ENCODE results near the gene ELOB.

The ELOB gene

DNA sequence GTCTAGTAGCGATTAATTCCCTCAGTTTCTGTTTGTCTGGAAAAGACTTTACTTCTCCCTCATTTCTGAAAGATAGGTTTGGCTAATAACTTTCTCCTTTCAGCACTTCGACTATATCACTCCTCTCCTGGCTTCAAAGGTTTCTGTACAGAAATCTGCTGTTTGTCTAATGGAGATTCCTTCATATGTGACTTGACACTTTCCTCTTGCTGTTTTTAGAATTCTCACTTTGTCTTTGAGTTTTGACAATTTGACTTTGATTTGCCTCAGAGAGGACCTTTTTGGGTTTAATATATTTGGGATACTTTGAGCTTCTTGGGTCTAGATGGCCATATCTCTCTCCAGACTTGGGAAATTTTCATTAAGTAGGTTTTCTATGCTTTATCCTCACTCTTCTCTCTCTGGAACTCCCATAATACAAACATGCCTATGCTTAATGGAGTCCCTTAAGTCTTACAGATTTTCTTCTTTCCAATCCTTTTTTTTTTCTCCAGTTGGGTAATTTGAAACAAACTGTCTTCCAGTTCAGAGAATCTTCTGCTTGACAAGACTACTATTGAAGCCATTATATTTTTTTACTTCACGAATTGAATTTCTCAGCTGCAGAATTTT, 32.2 kb upstream of the ELOB start:
- no peak for DNase-seq

DNA sequence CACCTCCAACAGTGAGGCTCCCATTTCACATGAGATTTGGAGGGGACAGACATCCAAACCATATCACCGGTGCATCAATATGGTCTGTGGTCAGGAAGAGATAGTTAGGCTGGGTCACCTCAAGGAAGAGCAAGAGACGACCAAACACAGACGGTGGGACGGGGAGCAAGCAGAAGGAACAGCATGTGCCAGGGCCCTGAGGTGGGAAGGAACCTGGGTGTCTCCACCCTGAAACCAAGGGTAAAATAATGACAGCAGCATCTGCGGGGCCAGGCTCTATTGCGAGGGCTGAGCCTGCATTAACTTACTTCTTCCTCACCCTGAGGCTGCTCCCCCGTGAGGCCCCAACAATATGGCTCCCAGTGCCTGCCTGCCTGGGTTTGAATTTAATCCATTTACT, 31.1 kb upstream of the ELOB start:
- no peak for DNase-seq

DNA sequence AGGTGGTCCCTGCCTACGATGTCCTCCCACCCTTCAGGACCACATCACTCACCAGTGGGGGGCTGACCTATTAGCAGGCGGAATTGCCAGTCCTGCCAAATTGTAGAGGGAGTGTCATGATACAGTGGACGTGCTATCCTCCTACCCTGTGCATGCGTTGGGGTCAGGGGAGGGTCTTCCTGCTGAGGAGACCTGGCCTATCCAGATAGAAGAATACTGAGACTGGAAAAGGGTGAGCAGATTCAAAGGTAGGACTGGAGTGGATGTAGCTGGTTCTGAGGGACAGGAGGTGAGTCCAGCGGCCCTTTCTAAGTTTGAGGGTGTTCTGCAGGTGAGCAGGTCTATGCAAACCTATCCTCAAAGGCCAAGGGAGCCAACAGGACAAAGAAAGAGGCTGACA, 29.2 kb upstream of the ELOB start:
- no peak for DNase-seq

DNA sequence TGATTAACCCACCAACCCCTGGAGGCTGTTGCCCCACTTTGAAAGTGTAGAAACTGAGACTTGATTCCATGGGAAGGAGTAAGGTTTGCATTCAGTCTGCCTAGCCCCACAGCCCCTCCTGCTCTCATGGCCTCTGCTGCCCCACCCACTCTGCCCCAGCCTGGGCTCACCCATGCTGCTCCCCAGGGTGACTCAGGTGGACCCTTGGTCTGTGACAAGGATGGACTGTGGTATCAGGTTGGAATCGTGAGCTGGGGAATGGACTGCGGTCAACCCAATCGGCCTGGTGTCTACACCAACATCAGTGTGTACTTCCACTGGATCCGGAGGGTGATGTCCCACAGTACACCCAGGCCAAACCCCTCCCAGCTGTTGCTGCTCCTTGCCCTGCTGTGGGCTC, 27.6 kb upstream of the ELOB start:
- no peak for DNase-seq

DNA sequence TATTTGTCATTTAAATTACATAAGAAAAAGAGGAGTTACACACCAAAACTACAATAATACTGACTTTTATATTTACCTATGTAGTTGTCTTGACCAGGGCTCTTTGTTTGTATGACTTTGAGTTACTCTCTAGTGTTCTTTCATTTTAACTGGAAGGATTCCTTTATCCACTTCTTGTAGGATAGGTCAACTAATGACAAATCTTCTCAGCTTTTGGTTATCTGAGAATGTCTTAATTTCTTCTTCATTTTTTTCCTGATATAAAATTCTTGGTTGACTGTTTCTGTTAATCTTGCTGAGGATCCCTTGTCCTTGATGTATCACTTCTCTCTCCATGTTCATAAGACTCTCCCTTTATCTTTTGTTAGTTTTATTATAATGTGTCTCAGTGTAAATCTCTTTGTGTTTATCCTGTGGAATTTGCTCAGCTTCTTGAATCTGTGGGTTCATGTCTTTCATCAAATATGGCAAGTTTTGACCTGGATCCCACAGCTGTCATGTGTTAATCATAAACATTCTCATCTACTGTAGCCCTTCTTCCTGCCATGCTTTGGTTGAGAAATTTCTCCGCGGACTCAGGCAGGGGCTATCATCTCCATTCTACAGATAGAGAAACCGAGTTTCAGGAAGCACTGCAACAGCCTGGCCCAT, 26.6 kb upstream of the ELOB start:
- no peak for DNase-seq

DNA sequence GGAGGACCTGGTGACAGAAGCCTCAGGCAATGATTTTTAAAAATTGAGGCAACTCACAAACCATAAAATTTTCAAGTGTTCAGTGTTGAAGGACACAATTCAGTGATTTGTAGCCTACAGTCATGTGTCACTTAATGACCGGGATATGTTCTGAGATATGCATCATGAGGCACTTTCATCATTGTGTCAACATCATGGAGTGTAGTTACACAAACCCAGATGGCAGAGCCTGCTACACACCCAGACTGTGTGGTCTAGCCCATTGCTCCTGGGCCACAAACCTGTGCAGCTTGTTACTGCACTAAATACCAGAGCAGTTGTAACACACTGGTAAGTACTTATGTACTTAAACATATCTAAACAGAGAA, 22.8 kb upstream of the ELOB start:
- DNase-seq = no peak

DNA sequence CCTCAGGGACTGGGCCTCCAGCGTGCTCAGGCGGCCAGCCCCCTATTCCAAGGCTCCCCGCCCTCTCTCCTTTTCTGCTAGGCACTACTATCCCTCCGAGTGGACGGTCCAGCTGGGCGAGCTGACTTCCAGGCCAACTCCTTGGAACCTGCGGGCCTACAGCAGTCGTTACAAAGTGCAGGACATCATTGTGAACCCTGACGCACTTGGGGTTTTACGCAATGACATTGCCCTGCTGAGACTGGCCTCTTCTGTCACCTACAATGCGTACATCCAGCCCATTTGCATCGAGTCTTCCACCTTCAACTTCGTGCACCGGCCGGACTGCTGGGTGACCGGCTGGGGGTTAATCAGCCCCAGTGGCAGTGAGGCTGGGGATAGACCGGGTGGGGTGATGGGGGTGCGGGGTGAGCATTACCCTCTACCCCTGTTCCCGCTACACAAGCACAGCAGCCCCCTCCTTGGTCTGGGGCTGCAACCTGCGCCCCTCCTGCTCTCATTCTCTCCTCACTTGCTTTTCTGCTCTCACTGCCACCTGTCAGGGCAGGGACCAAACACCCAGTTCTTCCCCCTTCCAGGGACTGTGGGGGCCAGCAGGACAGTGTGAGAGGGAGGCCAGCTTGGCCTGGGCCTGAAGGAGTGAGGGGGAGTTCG, 22.3 kb upstream of the ELOB start:
- no peak for DNase-seq

DNA sequence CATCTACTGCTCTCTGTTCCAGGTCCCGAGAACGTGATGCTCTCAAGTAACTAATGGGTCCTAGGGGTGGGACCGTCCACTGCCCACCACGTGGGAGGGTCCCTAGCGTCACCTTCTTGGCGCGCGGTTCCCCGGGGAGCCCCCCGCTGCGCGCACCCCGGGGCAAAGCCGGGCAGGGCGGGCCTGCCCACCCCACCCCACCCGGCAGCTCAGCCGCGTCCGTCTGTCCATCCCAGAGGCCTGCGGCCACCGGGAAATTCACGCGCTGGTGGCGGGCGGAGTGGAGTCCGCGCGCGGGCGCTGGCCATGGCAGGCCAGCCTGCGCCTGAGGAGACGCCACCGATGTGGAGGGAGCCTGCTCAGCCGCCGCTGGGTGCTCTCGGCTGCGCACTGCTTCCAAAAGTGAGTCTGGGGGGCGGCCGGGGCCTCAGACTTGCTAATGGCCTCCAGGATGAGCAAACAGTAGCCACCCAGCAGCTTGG, 21.7 kb upstream of the ELOB start:
- DNase-seq = no peak

DNA sequence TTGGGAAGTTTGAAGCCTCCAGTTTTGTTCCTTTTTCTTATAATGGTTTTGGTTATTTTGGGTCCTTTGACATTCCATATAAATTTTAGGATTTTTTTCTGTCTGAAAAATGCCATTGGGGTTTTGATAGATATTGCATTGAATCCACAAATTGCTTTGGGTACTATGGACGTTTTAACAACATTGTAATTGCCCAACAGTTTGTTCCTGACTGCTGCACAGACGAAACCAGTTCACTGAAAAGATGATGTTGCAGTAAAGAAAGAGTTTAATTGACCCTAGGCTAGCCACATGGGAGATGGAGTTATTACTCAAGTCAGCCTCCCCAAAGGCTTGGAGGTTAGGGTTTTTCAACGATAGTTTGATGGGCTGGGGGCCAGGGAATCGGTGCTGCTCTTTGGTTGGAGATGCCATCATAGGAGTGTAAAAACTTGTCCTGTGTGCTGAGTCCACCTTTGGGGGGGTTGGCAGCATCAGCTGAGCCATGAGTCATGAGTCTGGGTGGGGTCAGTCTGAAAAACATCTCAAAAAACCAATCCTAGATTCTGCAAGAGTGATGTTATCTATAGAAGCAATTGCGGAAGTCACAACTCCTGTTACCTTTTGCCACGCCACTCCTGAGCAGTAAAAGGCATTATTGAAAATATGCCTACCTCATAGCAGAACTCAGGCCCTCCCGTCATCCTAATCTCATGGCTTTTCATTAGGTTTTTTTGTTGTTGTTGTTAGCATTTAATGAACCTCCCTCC, 18.5 kb upstream of the ELOB start:
- no peak for DNase-seq

DNA sequence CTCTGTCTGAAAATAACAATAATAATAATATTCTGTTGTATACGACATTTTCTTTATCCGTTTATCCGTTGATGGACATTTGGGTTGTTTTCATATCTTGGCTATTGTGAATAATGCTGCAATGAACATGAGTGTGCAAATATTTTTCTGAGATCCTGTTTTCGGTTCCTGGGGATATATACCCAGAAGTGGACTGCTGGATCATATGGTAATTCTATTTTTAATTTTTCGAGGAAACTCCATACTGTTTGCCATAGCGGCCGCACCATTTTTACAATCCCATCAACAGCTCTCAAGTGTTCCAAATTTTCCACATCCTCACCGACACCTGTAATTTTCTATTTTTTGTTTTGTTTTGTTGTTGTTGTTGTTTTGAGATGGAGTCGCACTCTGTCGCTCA, 15.9 kb upstream of the ELOB start:
- DNase-seq = no peak

DNA sequence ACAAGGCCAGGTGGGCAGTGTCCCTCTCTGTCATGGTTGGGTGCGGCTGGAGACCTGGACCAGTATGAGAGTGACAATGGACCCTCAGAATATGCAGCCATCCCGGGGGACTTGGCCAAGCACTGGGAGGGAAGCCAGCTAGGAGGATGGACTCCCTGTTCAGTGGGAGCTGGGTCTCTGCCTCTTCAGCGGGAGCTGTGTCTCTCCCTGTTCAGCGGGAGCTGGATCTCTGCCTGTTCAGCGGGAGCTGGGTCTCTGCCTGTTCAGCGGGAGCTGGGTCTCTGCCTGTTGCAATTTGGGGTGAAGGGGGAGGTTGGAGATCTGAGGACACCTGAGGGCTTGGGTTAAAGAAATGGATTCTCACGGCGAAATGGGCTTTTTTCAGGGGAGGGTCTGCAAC, 14.1 kb upstream of the ELOB start:
- no peak for DNase-seq

DNA sequence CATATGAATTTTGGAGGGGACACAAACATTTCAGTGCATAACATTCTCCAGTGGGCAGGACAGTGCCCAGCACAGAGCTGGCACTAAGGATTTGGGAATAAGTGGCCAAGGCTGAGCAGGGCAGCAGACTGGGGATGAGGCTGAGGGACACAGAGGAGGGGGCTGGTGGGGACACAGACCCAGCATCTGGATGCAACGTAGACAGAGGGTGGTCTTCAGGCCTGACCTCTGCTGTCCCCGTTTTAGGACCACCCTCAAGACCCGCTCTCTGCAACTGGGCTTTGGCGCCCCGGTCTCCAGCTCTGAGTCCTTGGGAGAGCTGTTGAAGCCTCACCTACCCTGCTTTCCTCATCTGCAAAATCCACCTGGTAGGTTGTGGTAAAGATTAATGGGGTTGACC, 13.6 kb upstream of the ELOB start:
- no peak for DNase-seq

DNA sequence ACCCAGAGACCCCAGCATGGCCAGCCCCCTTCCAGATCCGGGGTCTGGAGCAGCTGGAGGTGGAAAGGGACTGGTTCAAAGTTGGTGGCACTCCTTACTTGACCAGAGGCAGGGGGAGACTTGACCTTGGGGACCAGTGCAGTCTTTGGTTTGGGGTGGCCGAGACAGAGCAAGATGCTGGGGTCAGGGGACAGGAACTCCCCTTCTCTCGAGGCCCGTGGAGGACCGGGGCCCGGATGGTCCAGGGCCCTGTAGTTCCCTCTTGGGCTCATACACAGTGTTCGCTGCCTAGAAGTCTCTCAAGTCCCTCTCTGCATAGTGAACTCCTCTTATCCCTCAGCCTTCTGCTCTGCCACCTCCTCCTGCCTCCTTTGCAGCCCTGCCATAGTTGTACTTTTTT, 10.9 kb upstream of the ELOB start:
- no peak for DNase-seq

DNA sequence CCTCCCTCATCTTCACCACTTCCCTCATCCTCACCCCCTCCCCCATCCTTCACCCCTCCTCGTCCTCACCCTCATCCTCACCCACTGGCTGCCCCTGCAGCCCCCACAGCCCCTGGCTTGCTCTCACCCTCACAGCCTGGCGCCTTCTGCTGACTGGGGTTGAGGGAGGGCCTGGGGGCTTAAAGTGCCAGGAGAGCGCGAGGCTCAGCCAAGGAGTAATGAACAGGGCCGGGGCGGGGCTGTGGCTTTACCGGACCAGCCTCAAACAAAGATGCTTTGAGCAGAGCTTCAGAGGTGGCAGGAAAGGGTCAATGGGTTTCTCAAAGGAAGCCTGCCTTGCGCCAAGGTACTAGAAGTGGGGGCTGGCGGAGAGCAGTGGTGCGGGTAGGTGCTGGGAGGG, 10.3 kb upstream of the ELOB start, which contains the start of gene PRSS33:
PRSS33 (minus strand) TSS at position 155 of the 400 bp plus-strand sequence. CDS start 1,013 bp downstream, outside the sequence.
- DNase-seq = no peak

DNA sequence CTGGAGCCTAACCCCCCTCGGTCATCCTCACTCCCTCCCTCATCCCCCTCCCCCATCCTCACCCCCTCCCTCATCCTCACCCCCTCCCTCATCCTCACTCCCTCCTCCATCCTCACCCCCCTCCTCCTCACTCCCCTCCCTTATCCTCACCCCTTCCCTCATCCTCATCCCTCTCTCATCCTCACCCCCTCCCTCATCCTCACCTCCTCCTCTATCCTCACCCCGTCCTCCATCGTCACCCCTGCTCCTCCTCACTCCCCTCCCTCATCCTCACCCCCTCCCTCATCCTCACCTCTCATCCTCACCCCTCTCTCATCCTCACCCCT, 9.7 kb upstream of the ELOB start:
- DNase-seq = no peak

DNA sequence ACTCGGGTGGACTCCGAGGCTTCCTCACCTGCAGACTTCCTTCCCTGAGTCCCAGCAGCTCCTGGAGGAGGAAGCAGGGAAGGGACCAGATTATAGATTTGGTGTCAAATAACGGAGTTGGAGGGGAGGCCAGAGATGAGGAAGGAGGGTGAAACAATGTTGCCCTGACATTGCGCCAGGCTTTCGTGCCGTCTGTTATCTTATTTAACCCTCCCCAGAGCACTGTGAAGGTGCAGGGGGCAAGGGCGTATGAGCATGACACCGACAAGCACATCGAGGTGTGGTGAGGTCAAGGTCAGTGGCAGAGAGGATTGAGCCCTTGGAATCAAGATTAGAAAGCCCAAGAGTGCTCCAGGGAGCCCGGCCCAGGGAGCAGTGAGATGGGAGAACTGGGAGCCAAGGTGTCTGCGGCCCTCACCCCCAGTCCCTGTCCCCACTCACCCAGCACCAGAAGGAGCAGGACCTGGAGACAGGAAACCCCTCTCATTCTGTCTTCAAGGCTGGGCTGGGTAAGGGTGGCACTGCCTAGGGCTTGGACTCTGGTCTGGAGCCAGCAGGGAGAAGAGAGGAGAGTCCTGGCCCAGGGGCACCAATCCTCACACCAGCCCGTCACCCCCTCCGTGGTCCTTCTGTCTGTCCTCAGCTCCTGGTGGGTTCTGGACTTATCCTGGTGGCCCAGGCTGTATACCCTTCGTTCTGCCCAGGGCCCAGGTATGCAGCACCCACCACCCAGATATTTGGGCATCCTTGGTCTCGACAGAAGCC, 9.2 kb upstream of the ELOB start:
- no peak for DNase-seq

DNA sequence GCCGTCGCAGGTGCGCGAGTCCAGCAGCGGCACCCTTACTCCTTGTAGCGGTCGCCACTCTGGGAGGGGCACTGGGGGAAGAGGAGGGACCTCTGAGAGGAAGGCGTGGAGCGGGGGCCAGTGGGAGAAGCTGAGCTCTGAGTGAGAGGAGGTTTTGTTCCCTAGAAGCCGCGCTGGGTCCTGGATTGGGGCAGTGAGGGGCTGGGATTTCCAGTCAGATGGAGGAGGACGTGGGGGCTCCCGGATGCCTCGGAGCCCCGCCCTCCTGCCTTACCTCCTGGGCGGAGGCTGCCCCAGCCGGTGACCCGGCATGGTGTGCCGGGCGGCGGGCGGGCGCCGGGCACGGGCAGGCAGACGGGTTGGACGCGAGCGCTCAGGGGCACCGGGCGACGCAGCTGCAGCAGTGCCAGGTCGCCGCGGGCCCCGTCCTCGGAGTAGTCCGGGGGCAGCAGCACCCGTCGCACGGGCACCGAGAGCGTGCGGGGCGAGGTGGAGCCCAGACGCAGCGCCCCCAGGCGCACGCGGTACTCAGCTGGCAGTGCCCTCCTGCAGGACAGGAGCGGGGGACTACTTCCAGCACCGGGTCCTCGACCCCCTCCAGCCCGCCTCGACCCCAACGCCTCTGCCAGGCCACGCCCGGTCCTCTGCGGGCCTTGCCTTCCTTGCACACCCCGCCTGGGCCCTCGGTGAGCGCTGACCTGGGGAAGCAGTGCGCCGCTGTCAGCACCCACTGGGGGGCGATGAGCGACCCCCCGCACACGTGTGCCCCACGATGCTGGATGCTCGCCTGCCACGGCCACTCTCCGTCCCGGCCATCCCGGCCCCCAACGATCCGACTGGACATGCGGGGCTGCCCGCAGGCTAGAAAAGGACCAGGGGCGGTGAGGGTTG, 8.3 kb upstream of the ELOB start:
- DNase-seq = peak; percentile 54

DNA sequence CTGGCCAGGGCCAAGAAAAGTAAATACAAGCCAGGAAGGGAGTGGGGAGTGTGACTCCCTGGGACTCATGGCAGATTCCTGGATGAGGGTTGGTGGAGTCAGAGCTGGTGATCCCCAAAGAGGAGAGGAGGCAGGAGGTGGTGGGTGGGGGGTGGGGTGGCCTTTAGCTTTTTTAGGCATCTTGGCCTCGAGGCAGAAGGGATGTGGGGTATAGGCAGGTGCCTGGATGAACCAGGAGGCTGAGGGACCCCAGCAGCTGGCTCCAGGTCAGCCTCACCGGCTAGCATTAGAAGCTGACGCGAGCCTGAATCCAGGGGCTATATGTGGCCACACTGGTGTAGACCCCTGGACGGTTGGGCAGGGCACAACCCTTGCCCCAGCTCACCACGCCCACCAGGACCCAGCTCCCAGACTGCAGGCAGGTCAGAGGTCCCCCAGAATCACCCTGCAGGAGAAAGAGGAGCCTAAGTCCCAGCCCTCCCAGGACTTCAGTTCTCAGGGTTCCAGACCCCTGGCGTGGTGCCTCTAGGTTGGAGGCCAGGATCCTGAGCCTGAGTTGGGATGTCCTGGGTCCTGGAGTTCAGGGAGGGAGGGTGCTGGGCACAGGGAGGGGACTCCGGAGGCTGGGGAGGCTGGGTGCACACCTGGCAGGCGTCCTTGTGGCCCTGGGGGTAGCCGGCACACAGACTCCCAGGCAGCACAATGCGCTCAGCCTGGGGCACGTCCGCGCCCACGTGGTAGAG, 7.4 kb upstream of the ELOB start:
- no peak for DNase-seq

DNA sequence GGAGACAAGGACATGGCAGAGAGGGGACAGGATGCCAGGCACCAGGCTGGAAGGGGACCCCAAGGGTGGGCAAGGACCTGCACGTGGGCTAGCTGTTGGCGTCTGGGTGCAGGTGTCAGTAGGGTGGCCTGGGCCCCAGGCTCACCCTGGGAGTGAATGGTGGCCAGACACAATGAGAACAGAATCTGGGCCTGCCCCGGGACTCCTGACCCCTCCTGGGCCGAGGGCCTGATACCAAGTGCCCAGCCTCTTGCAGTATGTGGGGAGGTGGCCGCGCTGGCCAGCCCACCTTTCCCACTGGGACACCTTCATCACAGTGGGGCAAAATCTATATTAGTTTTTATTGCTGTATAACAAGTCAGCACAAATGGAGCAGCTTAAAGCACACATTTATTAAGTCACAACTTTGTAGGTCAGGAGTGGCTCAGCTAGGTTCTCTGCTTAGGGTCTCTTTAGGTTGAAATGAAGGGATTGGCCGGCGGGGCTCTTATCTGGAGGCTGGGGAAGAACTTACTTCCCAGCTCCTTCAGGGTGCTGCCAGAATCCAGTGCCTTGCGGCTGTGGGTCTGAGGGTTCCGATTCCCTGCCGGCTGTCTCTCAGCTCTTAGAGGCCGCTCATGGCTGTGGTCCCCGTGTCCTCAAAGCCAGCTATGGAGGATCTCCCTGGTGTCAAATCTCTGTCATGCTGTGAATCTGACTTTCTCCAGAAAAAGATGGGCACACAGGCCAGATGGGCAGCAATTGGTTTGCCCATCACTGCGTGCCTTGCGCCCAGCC, 6.7 kb upstream of the ELOB start:
- DNase-seq = no peak

DNA sequence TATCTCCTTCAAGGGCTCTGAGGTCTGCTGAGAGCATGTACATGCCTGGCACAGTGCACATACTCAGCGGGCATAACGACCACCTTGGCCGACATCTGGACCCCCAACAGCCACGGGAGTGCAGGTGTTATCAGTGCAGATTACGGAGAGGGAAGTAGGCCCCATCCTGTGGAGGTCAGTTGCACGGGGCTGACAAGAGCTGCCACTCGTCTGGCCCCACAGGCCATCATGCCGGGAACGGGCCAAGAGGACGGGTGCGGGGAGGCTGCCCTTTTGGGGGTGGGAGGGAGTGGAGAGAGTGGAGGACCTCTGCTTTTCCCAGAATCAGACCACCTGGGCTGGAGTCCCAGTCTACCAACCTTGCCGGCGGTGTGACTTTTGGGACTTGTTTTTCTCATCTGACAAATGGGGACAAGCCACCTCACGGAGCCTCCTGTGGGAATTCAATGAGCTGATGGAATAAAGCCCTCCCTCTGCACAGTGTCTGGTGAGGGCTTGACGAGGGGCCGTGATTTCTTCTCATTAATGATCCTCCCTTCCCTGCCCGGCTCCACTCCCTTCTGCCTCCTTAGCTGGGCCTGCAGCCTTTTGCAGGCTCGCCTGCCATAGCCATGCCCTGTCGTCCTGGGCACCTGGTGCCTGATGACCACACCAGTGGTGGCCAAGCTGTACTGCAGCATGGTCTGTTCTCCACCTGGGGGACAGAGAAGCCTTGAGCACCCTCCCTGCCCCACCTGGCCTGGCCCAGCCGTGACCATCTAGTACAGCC, 5.7 kb upstream of the ELOB start:
- DNase-seq = no peak

Measured in CD4-positive, alpha-beta T cell treated with Interleukin-17A for 4 hours (primary cell).